Neural progenitor cell (in vitro differentiated cells): ENCODE data around the gene APBB2. TPM values are rescaled to one million over a fixed set of nuclear protein-coding genes. Genes with fewer than 3 reads are reported as not detected.
A peak's percentile ranks its signal among the peaks of the same experiment; 100 is the strongest.

Experiments used
- DNase-seq: peaks from one replicate; pipeline ENCODE4 v3.0.0-alpha.2; 2016; ENCODE audit warnings: low spot score
- H2AFZ ChIP-seq: fragments of 200-600 bp; sonication (generic); replicated peaks from 2 replicates; pipeline ENCODE4 v1.6.1; 2016; ENCODE audit warnings: antibody characterized with exemption
- H3F3A ChIP-seq: fragments of 200-600 bp; sonication (generic); 2 replicates; pipeline ENCODE4 v1.6.1; 2016; ENCODE audit warnings: antibody characterized with exemption, low read depth
- H3K27ac ChIP-seq: fragments of 200-600 bp; sonication (generic); 2 replicates; pipeline ENCODE4 v1.5.1; 2016; ENCODE audit warnings: mild to moderate bottlenecking
- H3K27me3 ChIP-seq: fragments of 200-600 bp; sonication (generic); 2 replicates; pipeline ENCODE4 v1.6.1; 2016; ENCODE audit warnings: mild to moderate bottlenecking, moderate library complexity
- H3K36me3 ChIP-seq: fragments of 200-600 bp; sonication (generic); 2 replicates; pipeline ENCODE4 v1.5.1; 2016
- H3K4me1 ChIP-seq: fragments of 200-600 bp; sonication (generic); 2 replicates; pipeline ENCODE4 v1.6.1; 2016; ENCODE audit warnings: mixed run types
- H3K4me2 ChIP-seq: fragments of 200-600 bp; sonication (generic); 2 replicates; pipeline ENCODE4 v1.6.1; 2016
- H3K4me3 ChIP-seq: fragments of 200-600 bp; sonication (generic); 2 replicates; pipeline ENCODE4 v1.5.1; 2016
- H3K79me2 ChIP-seq: fragments of 200-600 bp; sonication (generic); 2 replicates; pipeline ENCODE4 v1.6.1; 2016; ENCODE audit warnings: low read depth
- H3K9ac ChIP-seq: fragments of 200-600 bp; sonication (generic); 2 replicates; pipeline ENCODE4 v1.6.1; 2016
- H3K9me3 ChIP-seq: fragments of 200-600 bp; sonication (generic); 2 replicates; pipeline ENCODE4 v1.5.1; 2016; ENCODE audit warnings: low read depth
- H4K20me1 ChIP-seq: fragments of 200-600 bp; sonication (generic); 2 replicates; pipeline ENCODE4 v1.6.1; 2016; ENCODE audit warnings: low read depth
- H3K27ac Mint-ChIP-seq: 3 replicates; pipeline ENCODE4 v1.8.0; 2021; ENCODE audit warnings: mixed read lengths
- H3K27me3 Mint-ChIP-seq: 2 replicates; pipeline ENCODE4 v1.8.0; 2022; ENCODE audit warnings: low read depth, mild to moderate bottlenecking, inconsistent platforms, moderate library complexity, mixed read lengths; ENCODE audit not compliant: insufficient read depth
- H3K36me3 Mint-ChIP-seq: 3 replicates; pipeline ENCODE4 v1.8.0; 2021; ENCODE audit warnings: mixed read lengths
- H3K4me1 Mint-ChIP-seq: 3 replicates; pipeline ENCODE4 v1.8.0; 2021; ENCODE audit warnings: mixed read lengths
- H3K4me3 Mint-ChIP-seq: 3 replicates; pipeline ENCODE4 v1.8.0; 2021; ENCODE audit warnings: mild to moderate bottlenecking, moderate library complexity, mixed read lengths
- H3K9me3 Mint-ChIP-seq: 3 replicates; pipeline ENCODE4 v1.8.0; 2020; ENCODE audit warnings: mixed read lengths
- CTCF ChIP-seq: fragments of 200-600 bp; sonication (generic); IDR thresholded peaks from 2 replicates; pipeline ENCODE4 v1.5.1; 2017; ENCODE audit warnings: antibody characterized with exemption, mild to moderate bottlenecking
- EZH2 ChIP-seq: fragments of 200-600 bp; sonication (generic); IDR thresholded peaks from 2 replicates; pipeline ENCODE4 v1.6.1; 2017; ENCODE audit warnings: antibody characterized with exemption, mild to moderate bottlenecking, moderate library complexity
- EZH2phosphoT487 ChIP-seq: fragments of 200-600 bp; sonication (generic); IDR thresholded peaks from 2 replicates; pipeline ENCODE4 v1.6.1; 2017; ENCODE audit warnings: antibody characterized with exemption
- total RNA-seq: library from RNA; depleted of rRNA; stranded (reverse); fragments of >200 nt; gene quantifications from 2 replicates; pipeline ENCODE4 v1.2.3, GENCODE V29; 2015; ENCODE audit warnings: low replicate concordance

The APBB2 gene
- total RNA-seq, 1 donor from 2014 or later = 83.2 TPM

GRCh38 chr4:41072021-41072777 lies 142.1 kb downstream of the APBB2 start:
- Histone ChIP-seq H3K79me2 (no peaks in the 10 kb centered on the region), H3K9me3 (no peaks in the 10 kb centered on the region), H3K4me1 (peaks cover 15% of the 10 kb centered on the region), H4K20me1 (no peaks in the 10 kb centered on the region), H3K27ac (no peak overlapping the region), H3K36me3 (no peaks in the 10 kb centered on the region), H3K4me2 (no peak overlapping the region), H3K9ac (no peak overlapping the region), H3K4me3 (no peak overlapping the region), H3K27me3 (no peaks in the 10 kb centered on the region), H2AFZ (no peak overlapping the region), H3F3A (peaks cover 18% of the 10 kb centered on the region)
- Mint-ChIP-seq H3K4me3 (no peak overlapping the region), H3K27ac (no peak overlapping the region), H3K9me3 (no peaks in the 10 kb centered on the region), H3K4me1 (peaks cover 11% of the 10 kb centered on the region), H3K27me3 (no peaks in the 10 kb centered on the region), H3K36me3 (no peaks in the 10 kb centered on the region)
- TF ChIP-seq EZH2phosphoT487 = no peak
- TF ChIP-seq CTCF = no peak
- TF ChIP-seq EZH2 = no peak
- peak; percentile 7 for DNase-seq

- no peak overlapping the region for H3K27ac Mint-ChIP-seq
- TF ChIP-seq EZH2 = no peak
- TF ChIP-seq EZH2phosphoT487 = no peak
- no peak for TF ChIP-seq CTCF
- Histone ChIP-seq H4K20me1 (no peaks in the 10 kb centered on the region), H3K4me2 (no peak overlapping the region), H3F3A (peaks cover 18% of the 10 kb centered on the region), H2AFZ (no peak overlapping the region), H3K79me2 (no peaks in the 10 kb centered on the region), H3K4me3 (no peak overlapping the region), H3K36me3 (no peaks in the 10 kb centered on the region), H3K27ac (no peak overlapping the region), H3K9me3 (no peaks in the 10 kb centered on the region), H3K9ac (no peak overlapping the region), H3K4me1 (peaks cover 14% of the 10 kb centered on the region), H3K27me3 (no peaks in the 10 kb centered on the region)
- H3K9me3 Mint-ChIP-seq = no peaks in the 10 kb centered on the region
- H3K4me1 Mint-ChIP-seq = peaks cover 10% of the 10 kb centered on the region
- no peaks in the 10 kb centered on the region for H3K27me3 Mint-ChIP-seq
- DNase-seq = no peak
- H3K4me3 Mint-ChIP-seq = no peak overlapping the region
- no peaks in the 10 kb centered on the region for H3K36me3 Mint-ChIP-seq
These were observed 143.6 kb downstream of the APBB2 start for GRCh38 chr4:41070516-41071281.

- Histone ChIP-seq H2AFZ (no peak overlapping the region), H3F3A (peaks cover 18% of the 10 kb centered on the region), H3K9me3 (no peaks in the 10 kb centered on the region), H3K4me2 (peak overlapping the region; percentile 33), H4K20me1 (no peaks in the 10 kb centered on the region), H3K9ac (no peak overlapping the region), H3K79me2 (no peaks in the 10 kb centered on the region), H3K4me3 (no peak overlapping the region), H3K36me3 (no peaks in the 10 kb centered on the region), H3K27ac (peak overlapping the region; percentile 40), H3K4me1 (peaks cover 14% of the 10 kb centered on the region), H3K27me3 (no peaks in the 10 kb centered on the region)
- Mint-ChIP-seq H3K4me3 (no peak overlapping the region), H3K27ac (no peak overlapping the region), H3K4me1 (peaks cover 14% of the 10 kb centered on the region), H3K27me3 (no peaks in the 10 kb centered on the region), H3K36me3 (no peaks in the 10 kb centered on the region), H3K9me3 (no peaks in the 10 kb centered on the region)
- DNase-seq = peak; percentile 72
- TF ChIP-seq CTCF (no peak), EZH2phosphoT487 (no peak), EZH2 (no peak)
These were observed 144.5 kb downstream of the APBB2 start for GRCh38 chr4:41069838-41070237.
